K562 (cell line): ENCODE results near the gene GSTM1. TPM values are rescaled to one million over a fixed set of nuclear protein-coding genes. Genes with fewer than 3 reads are reported as not detected.

Experiments used
- ADNP ChIP-seq: fragments of 200-800 bp; sonication (Bioruptor generic); IDR thresholded peaks from 2 replicates; pipeline ENCODE4 v1.6.1; 2016; ENCODE audit warnings: missing genetic modification characterization, missing compliant biosample characterization
- BMI1 ChIP-seq: fragments of 150-350 bp; IDR thresholded peaks from 2 replicates; pipeline ENCODE4 v1.6.1; 2014; ENCODE audit warnings: low read length
- CBX3 ChIP-seq, 2 experiments: IDR thresholded peaks; 1 replicate in 1 of 2; 2 replicates in 1 of 2; pipeline ENCODE4 v1.6.1; 2012; ENCODE audit warnings: inconsistent platforms in 2 of 2, low read length in 2 of 2, borderline replicate concordance in 1 of 2, control low read depth in 1 of 2
- FOXK2 ChIP-seq, 2 experiments: fragments of 450-650 bp; IDR thresholded peaks in 1 of 2; conservative IDR thresholded peaks in 1 of 2; 2 replicates each; pipeline ENCODE4 v1.6.1; 2016; ENCODE audit warnings: low read depth in 2 of 2, mild to moderate bottlenecking in 1 of 2
- HDAC2 ChIP-seq: fragments of 450-650 bp; IDR thresholded peaks from 2 replicates; pipeline ENCODE4 v1.6.1; 2016; ENCODE audit warnings: mild to moderate bottlenecking
- KLF1 ChIP-seq: fragments of 450-650 bp; IDR thresholded peaks from 2 replicates; pipeline ENCODE4 v1.6.1; 2016; ENCODE audit warnings: missing genetic modification characterization, missing compliant biosample characterization
- MECOM ChIP-seq: fragments of 250-450 bp; sonication (Bioruptor Pico); IDR thresholded peaks from 2 replicates; pipeline ENCODE4 v1.8.0; 2022; ENCODE audit warnings: inconsistent platforms
- MEF2D ChIP-seq: conservative IDR thresholded peaks from 2 replicates; pipeline ENCODE4 v1.6.1; 2016; ENCODE audit warnings: low read depth, missing genetic modification characterization, missing compliant biosample characterization
- OTX1 ChIP-seq: fragments of 450-650 bp; formaldehyde crosslinking; IDR thresholded peaks from 2 replicates; pipeline ENCODE4 v1.4.0; 2022; ENCODE audit warnings: mild to moderate bottlenecking
- TRIM24 ChIP-seq, 2 experiments: fragments of 450-650 bp; IDR thresholded peaks; 2 replicates each; pipeline ENCODE4 v1.6.1; 2016
- ZNF830 ChIP-seq: fragments of 250-450 bp; sonication (Bioruptor Pico); IDR thresholded peaks from 2 replicates; pipeline ENCODE4 v1.5.0; 2021; ENCODE audit warnings: mild to moderate bottlenecking
- polyA plus RNA-seq, 8 experiments: library from polyadenylated mRNA; depleted of rRNA in 4 of 8; stranded (reverse) in 5 of 8; unstranded in 3 of 8; fragments of >200 nt; fragmentation: Nextera tagmentation in 2 of 8; fragmentation: Illumina TruSeq in 1 of 8; extraction: Ambion mirVana in 2 of 8; extraction: Trizol in 1 of 8; gene quantifications; 2 replicates each; pipeline versions ENCODE4 v1.2.1 to v1.2.3, GENCODE V29; 2011 to 2014; ENCODE audit warnings: inconsistent platforms in 1 of 8, missing spikeins in 1 of 8
- total RNA-seq, 7 experiments: library from RNA; depleted of rRNA in 6 of 7; stranded (reverse); fragments of >200 nt in 6 of 7; fragmentation: Illumina TruSeq in 2 of 7; extraction: Trizol in 2 of 7; gene quantifications; 2 replicates each; pipeline versions ENCODE4 v1.2.1 to v1.2.3, GENCODE V29; 2011 to 2021; ENCODE audit warnings: low replicate concordance in 1 of 7
- TF ChIP-seq, protein P1 (sequence below), 2 experiments: fragments of 450-650 bp in 1 of 2; sonication (generic) in 1 of 2; formaldehyde crosslinking in 1 of 2; IDR thresholded peaks; 2 replicates each; pipeline versions ENCODE4 v1.7.1 to v1.9.0; 2016 to 2022; ENCODE audit warnings: inconsistent platforms in 1 of 2, mild to moderate bottlenecking in 1 of 2, missing genetic modification reagents in 1 of 2
- TF ChIP-seq, protein P2 (sequence below), 2 experiments: IDR thresholded peaks in 1 of 2; conservative IDR thresholded peaks in 1 of 2; 2 replicates each; pipeline ENCODE4 v1.6.1; 2016; ENCODE audit warnings: low read depth in 2 of 2, mild to moderate bottlenecking in 1 of 2, missing compliant biosample characterization in 1 of 2, missing genetic modification characterization in 1 of 2, moderate library complexity in 1 of 2
- TF ChIP-seq, protein P3 (sequence below): fragments of 450-650 bp; IDR thresholded peaks from 2 replicates; pipeline ENCODE4 v1.6.1; 2017; ENCODE audit warnings: antibody characterized with exemption

Gene GSTM1
- total and polyA plus RNA-seq, 9 of the 15 experiments (the other 6 are each of a cell fraction or from before 2014, with no cell fraction given) = not detected

DNA sequence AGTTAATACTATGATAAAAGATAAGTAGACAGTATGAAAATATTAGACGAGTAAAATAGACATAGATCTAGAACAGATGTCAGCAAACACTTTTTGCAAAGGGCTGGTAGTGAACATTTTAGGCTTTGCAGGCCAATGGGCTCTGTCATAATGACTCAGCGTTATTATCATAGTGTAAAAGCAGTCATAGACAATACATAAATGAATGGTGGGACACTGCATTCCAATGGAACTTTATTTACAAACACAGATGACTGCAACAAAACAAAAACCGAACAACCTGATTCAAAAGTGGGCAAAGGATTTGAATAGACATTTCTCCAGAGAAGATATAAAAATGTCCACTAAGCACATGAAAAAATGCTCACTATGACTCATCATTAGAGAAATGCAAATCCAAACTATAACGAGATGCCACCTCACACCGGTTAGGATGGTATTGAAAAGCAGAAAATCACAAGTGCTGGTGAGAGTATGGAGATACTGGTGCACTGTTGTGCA, 31.8 kb downstream of the GSTM1 start (continued):
- TF ChIP-seq, protein P1, sequence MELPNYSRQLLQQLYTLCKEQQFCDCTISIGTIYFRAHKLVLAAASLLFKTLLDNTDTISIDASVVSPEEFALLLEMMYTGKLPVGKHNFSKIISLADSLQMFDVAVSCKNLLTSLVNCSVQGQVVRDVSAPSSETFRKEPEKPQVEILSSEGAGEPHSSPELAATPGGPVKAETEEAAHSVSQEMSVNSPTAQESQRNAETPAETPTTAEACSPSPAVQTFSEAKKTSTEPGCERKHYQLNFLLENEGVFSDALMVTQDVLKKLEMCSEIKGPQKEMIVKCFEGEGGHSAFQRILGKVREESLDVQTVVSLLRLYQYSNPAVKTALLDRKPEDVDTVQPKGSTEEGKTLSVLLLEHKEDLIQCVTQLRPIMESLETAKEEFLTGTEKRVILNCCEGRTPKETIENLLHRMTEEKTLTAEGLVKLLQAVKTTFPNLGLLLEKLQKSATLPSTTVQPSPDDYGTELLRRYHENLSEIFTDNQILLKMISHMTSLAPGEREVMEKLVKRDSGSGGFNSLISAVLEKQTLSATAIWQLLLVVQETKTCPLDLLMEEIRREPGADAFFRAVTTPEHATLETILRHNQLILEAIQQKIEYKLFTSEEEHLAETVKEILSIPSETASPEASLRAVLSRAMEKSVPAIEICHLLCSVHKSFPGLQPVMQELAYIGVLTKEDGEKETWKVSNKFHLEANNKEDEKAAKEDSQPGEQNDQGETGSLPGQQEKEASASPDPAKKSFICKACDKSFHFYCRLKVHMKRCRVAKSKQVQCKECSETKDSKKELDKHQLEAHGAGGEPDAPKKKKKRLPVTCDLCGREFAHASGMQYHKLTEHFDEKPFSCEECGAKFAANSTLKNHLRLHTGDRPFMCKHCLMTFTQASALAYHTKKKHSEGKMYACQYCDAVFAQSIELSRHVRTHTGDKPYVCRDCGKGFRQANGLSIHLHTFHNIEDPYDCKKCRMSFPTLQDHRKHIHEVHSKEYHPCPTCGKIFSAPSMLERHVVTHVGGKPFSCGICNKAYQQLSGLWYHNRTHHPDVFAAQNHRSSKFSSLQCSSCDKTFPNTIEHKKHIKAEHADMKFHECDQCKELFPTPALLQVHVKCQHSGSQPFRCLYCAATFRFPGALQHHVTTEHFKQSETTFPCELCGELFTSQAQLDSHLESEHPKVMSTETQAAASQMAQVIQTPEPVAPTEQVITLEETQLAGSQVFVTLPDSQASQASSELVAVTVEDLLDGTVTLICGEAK (IDR thresholded peaks at IDR 0.05) = peak; percentile 84
- TF ChIP-seq, protein P1 (CRISPR knock-in tag; IDR thresholded peaks at IDR 0.05) = no peak
- TF ChIP-seq, protein P2, sequence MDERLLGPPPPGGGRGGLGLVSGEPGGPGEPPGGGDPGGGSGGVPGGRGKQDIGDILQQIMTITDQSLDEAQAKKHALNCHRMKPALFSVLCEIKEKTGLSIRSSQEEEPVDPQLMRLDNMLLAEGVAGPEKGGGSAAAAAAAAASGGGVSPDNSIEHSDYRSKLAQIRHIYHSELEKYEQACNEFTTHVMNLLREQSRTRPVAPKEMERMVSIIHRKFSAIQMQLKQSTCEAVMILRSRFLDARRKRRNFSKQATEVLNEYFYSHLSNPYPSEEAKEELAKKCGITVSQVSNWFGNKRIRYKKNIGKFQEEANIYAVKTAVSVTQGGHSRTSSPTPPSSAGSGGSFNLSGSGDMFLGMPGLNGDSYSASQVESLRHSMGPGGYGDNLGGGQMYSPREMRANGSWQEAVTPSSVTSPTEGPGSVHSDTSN (CRISPR knock-in tag; IDR thresholded peaks at IDR 0.05; ENCODE audit: low read depth) = no peak
- TF ChIP-seq, protein P2 (tag; conservative IDR thresholded peaks at IDR 0.05; ENCODE audit: low read depth) = 0 out of 2 replicates have a peak, but pooled peaks have one; percentile 9
- TF ChIP-seq, protein P3, sequence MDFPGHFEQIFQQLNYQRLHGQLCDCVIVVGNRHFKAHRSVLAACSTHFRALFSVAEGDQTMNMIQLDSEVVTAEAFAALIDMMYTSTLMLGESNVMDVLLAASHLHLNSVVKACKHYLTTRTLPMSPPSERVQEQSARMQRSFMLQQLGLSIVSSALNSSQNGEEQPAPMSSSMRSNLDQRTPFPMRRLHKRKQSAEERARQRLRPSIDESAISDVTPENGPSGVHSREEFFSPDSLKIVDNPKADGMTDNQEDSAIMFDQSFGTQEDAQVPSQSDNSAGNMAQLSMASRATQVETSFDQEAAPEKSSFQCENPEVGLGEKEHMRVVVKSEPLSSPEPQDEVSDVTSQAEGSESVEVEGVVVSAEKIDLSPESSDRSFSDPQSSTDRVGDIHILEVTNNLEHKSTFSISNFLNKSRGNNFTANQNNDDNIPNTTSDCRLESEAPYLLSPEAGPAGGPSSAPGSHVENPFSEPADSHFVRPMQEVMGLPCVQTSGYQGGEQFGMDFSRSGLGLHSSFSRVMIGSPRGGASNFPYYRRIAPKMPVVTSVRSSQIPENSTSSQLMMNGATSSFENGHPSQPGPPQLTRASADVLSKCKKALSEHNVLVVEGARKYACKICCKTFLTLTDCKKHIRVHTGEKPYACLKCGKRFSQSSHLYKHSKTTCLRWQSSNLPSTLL = no peak
- TF ChIP-seq MEF2D (tag) (0 out of 2 replicates have a peak, but pooled peaks have one; percentile 41), TRIM24 (IDR thresholded peaks at IDR 0.05) (peak; percentile 69 to 78; a peak in 3 of 4 replicates), BMI1 (no peak), OTX1 (CRISPR knock-in tag) (no peak), KLF1 (tag) (no peak), HDAC2 (peak; percentile 76; the same call in 1 of the 2 replicates), ADNP (tag) (peak; percentile 61; the same call in 1 of the 2 replicates), MECOM (CRISPR knock-in tag) (peak; percentile 66), FOXK2 (conservative IDR thresholded peaks at IDR 0.05 in 1 of 2, IDR thresholded peaks at IDR 0.05 in 1 of 2; ENCODE audit: low read depth in 2 of 2) (no peak), CBX3 (IDR thresholded peaks at IDR 0.05; ENCODE audit: borderline replicate concordance in 1 of 2, low read length in 2 of 2) (no peak), ZNF830 (no peak)
